HepG2 (cell line): Measurements from ENCODE around the gene DDX19B. TPM values are rescaled to one million over a fixed set of nuclear protein-coding genes. Genes with fewer than 3 reads are reported as not detected.

Experiments used
- AGO2 ChIP-seq: fragments of 200-400 bp; formaldehyde crosslinking; optimal IDR thresholded peaks from 2 replicates; pipeline ENCODE3; 2017; ENCODE audit warnings: mild to moderate bottlenecking, low read depth, low read length, moderate library complexity
- CC2D1A ChIP-seq: sonication (generic); formaldehyde crosslinking; IDR thresholded peaks from 2 replicates; pipeline ENCODE4 v1.8.1; 2023; ENCODE audit warnings: mild to moderate bottlenecking, missing genetic modification reagents
- CSRNP2 ChIP-seq: sonication (generic); formaldehyde crosslinking; conservative IDR thresholded peaks from 2 replicates; pipeline ENCODE4 v1.8.0; 2022; ENCODE audit warnings: low read depth, missing genetic modification reagents
- HIVEP1 ChIP-seq: sonication (generic); formaldehyde crosslinking; IDR thresholded peaks from 2 replicates; pipeline ENCODE4 v1.4.0; 2020; ENCODE audit warnings: mild to moderate bottlenecking, missing genetic modification reagents
- HOXD1 ChIP-seq: sonication (generic); formaldehyde crosslinking; IDR thresholded peaks from 2 replicates; pipeline ENCODE4 v1.5.0; 2020; ENCODE audit warnings: missing genetic modification reagents
- KLF11 ChIP-seq: IDR thresholded peaks from 2 replicates; pipeline ENCODE4 v1.6.1; 2016; ENCODE audit warnings: missing compliant biosample characterization
- MIER2 ChIP-seq: IDR thresholded peaks from 2 replicates; pipeline ENCODE4 v1.6.1; 2016; ENCODE audit warnings: missing biosample characterization, missing genetic modification reagents
- MTA1 ChIP-seq: sonication (generic); formaldehyde crosslinking; IDR thresholded peaks from 2 replicates; pipeline ENCODE4 v1.4.0; 2020; ENCODE audit warnings: missing genetic modification reagents, mild to moderate bottlenecking, borderline replicate concordance
- MYPOP ChIP-seq: sonication (generic); formaldehyde crosslinking; IDR thresholded peaks from 2 replicates; pipeline ENCODE4 v1.8.1; 2023; ENCODE audit warnings: mild to moderate bottlenecking, moderate library complexity, missing genetic modification reagents
- NFIC ChIP-seq: IDR thresholded peaks from 2 replicates; pipeline ENCODE4 v1.6.1; 2012; ENCODE audit warnings: mild to moderate bottlenecking, low read length, inconsistent platforms
- SSRP1 ChIP-seq: IDR thresholded peaks from 2 replicates; pipeline ENCODE4 v1.6.1; 2016; ENCODE audit warnings: control low read depth
- YY1 ChIP-seq: IDR thresholded peaks from 2 replicates; pipeline ENCODE4 v1.6.1; 2011; ENCODE audit warnings: low read length, low read depth, moderate library complexity, mild to moderate bottlenecking; ENCODE audit not compliant: insufficient read depth, insufficient replicate concordance
- ZFP1 ChIP-seq: IDR thresholded peaks from 2 replicates; pipeline ENCODE4 v1.6.1; 2016
- ZNF225 ChIP-seq: sonication (generic); formaldehyde crosslinking; IDR thresholded peaks from 2 replicates; pipeline ENCODE4 v1.4.0; 2020; ENCODE audit warnings: mild to moderate bottlenecking, missing genetic modification reagents
- ZNF263 ChIP-seq: sonication (generic); formaldehyde crosslinking; IDR thresholded peaks from 2 replicates; pipeline ENCODE4 v1.4.0; 2020; ENCODE audit warnings: missing genetic modification reagents
- ZNF326 ChIP-seq: sonication (generic); formaldehyde crosslinking; IDR thresholded peaks from 2 replicates; pipeline ENCODE4 v1.4.0; 2020; ENCODE audit warnings: missing genetic modification reagents, borderline replicate concordance
- ZNF530 ChIP-seq: sonication (generic); formaldehyde crosslinking; IDR thresholded peaks from 2 replicates; pipeline ENCODE4 v1.5.0; 2020; ENCODE audit warnings: low read depth, mild to moderate bottlenecking, missing genetic modification reagents
- ZNF576 ChIP-seq: sonication (generic); formaldehyde crosslinking; IDR thresholded peaks from 2 replicates; pipeline ENCODE4 v1.4.0; 2020; ENCODE audit warnings: mild to moderate bottlenecking, missing genetic modification reagents
- ZNF674 ChIP-seq: sonication (generic); formaldehyde crosslinking; IDR thresholded peaks from 2 replicates; pipeline ENCODE4 v1.5.0; 2020; ENCODE audit warnings: low read depth, mild to moderate bottlenecking, missing genetic modification reagents
- polyA plus RNA-seq, 8 experiments: library from polyadenylated mRNA; depleted of rRNA in 3 of 8; stranded (reverse) in 7 of 8; unstranded in 1 of 8; fragments of >200 nt; fragmentation: Illumina TruSeq in 4 of 8; extraction: Trizol in 4 of 8; gene quantifications; 2 replicates each; pipeline versions ENCODE4 v1.2.1 to v1.2.3, GENCODE V29; 2011 to 2016; ENCODE audit warnings: low read depth in 4 of 8, missing spikeins in 1 of 8, mixed read lengths in 1 of 8; ENCODE audit not compliant: insufficient read depth in 1 of 8
- total RNA-seq, 5 experiments: library from RNA; depleted of rRNA; stranded (reverse); fragments of >200 nt; fragmentation: Illumina TruSeq; extraction: Trizol; gene quantifications; 2 replicates each; pipeline ENCODE4 v1.2.3, GENCODE V29; 2016; ENCODE audit warnings: low read depth in 1 of 5
- TF ChIP-seq, protein P1 (sequence below): sonication (generic); formaldehyde crosslinking; IDR thresholded peaks from 2 replicates; pipeline ENCODE4; 2020; ENCODE audit warnings: missing genetic modification reagents, mild to moderate bottlenecking, borderline replicate concordance
- TF ChIP-seq, protein P2 (sequence below): sonication (generic); formaldehyde crosslinking; IDR thresholded peaks from 2 replicates; pipeline ENCODE4 v1.5.1; 2020; ENCODE audit warnings: missing genetic modification reagents, mild to moderate bottlenecking, borderline replicate concordance

DDX19B gene
- total and polyA plus RNA-seq, 2 of the 13 experiments (the other 11 are each of a cell fraction or from before 2014, with no cell fraction given), result 36.2 to 40.0 TPM

DNA sequence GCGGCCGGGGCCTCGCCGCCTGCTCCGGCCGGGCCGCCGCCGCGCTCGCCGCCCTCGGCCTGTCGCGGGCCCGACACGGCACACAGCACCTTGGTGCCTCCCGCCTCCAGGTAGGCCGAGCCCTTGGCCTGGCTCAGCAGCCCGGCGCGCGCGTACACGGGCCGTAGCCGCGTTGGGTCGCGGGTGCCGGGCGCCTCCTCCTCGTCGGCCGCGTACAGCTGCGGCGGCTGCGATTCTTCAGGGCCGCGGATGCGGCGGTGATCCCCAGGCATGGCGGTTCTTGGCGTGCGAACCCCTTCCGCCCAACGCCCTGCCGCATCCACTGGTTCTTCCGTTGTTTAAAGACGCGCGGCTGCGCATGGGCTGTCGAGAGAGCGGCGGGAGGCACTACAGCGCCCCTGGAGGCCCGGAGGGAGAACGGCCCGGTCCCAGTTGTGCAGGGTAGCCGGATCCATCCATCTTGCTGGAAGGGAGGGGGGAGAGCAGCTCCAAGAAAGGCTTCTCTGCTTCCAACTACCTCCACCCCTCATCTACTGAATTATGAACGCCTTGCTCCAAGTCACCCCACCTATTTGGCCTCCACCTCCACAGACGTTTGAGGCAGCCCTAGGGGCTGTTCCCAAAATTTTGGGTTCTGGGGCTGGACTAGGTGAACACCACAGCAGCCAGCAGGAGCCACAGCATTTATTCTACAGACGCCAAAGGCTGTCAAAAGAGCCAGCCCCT, 47.2 kb upstream of the DDX19B start, which contains the start of gene EXOSC6 (continued):
- TF ChIP-seq, protein P1, sequence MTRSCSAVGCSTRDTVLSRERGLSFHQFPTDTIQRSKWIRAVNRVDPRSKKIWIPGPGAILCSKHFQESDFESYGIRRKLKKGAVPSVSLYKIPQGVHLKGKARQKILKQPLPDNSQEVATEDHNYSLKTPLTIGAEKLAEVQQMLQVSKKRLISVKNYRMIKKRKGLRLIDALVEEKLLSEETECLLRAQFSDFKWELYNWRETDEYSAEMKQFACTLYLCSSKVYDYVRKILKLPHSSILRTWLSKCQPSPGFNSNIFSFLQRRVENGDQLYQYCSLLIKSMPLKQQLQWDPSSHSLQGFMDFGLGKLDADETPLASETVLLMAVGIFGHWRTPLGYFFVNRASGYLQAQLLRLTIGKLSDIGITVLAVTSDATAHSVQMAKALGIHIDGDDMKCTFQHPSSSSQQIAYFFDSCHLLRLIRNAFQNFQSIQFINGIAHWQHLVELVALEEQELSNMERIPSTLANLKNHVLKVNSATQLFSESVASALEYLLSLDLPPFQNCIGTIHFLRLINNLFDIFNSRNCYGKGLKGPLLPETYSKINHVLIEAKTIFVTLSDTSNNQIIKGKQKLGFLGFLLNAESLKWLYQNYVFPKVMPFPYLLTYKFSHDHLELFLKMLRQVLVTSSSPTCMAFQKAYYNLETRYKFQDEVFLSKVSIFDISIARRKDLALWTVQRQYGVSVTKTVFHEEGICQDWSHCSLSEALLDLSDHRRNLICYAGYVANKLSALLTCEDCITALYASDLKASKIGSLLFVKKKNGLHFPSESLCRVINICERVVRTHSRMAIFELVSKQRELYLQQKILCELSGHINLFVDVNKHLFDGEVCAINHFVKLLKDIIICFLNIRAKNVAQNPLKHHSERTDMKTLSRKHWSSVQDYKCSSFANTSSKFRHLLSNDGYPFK (CRISPR knock-in tag), result peak; percentile 89
- TF ChIP-seq ZNF263 (peak; percentile 60), MTA1 (peak; percentile 88), ZNF530 (CRISPR knock-in tag) (no peak), HIVEP1 (CRISPR knock-in tag) (peak; percentile 71), YY1 (peak; percentile 93), NFIC (no peak), CSRNP2 (CRISPR knock-in tag) (peak; percentile 94), ZFP1 (CRISPR knock-in tag) (peak; percentile 87), AGO2 (peak; percentile 100), ZNF225 (CRISPR knock-in tag) (peak; percentile 49; the same call in 1 of the 2 replicates), HOXD1 (CRISPR knock-in tag) (peak; percentile 84), CC2D1A (peak; percentile 99), MIER2 (CRISPR knock-in tag) (peak; percentile 84), ZNF326 (CRISPR knock-in tag) (no peak), ZNF576 (CRISPR knock-in tag) (peak; percentile 40; the same call in 1 of the 2 replicates), ZNF674 (CRISPR knock-in tag) (0 out of 2 replicates have a peak, but pooled peaks have one; percentile 69), SSRP1 (CRISPR knock-in tag) (peak; percentile 96), MYPOP (CRISPR knock-in tag) (peak; percentile 87), KLF11 (CRISPR knock-in tag) (peak; percentile 94)
- TF ChIP-seq, protein P2, sequence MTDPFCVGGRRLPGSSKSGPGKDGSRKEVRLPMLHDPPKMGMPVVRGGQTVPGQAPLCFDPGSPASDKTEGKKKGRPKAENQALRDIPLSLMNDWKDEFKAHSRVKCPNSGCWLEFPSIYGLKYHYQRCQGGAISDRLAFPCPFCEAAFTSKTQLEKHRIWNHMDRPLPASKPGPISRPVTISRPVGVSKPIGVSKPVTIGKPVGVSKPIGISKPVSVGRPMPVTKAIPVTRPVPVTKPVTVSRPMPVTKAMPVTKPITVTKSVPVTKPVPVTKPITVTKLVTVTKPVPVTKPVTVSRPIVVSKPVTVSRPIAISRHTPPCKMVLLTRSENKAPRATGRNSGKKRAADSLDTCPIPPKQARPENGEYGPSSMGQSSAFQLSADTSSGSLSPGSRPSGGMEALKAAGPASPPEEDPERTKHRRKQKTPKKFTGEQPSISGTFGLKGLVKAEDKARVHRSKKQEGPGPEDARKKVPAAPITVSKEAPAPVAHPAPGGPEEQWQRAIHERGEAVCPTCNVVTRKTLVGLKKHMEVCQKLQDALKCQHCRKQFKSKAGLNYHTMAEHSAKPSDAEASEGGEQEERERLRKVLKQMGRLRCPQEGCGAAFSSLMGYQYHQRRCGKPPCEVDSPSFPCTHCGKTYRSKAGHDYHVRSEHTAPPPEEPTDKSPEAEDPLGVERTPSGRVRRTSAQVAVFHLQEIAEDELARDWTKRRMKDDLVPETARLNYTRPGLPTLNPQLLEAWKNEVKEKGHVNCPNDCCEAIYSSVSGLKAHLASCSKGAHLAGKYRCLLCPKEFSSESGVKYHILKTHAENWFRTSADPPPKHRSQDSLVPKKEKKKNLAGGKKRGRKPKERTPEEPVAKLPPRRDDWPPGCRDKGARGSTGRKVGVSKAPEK (CRISPR knock-in tag), result no peak
